ENCODE results near the gene ITSN1. TPM values are rescaled to one million over a fixed set of nuclear protein-coding genes. Genes with fewer than 3 reads are reported as not detected.

Gene ITSN1
- total RNA-seq, 1 experiment from 2014 or later = 18.3 TPM

DNA sequence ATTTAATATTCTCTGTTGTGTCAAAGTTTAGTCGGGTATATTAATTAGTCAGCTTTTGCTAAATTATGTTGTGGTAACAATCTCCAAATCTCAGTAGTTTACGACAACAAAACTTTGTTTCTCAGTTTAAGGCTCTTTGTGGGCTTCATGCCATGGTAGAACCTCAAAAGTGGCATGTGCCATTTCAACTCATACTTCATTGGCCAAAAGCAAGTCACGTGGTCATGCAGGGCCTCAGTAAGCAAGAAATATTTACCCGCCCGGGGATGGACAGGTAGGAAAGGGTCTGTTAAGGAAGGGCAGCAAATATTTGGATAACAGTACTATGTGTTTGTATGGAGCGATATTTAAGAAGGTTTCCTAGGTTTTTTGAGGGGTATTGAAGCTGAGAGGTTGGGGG is 38.6 kb downstream of the ITSN1 start:
- DNase-seq (ENCODE audit: low read depth) = no peak

GRCh38 chr21:33682992-33683627 is 40.8 kb downstream of the ITSN1 start:
- DNase-seq (ENCODE audit: low read depth) = peak; percentile 88

GRCh38 chr21:33684068-33684467 is 41.8 kb downstream of the ITSN1 start:
- no peak for DNase-seq (ENCODE audit: low read depth)

- DNase-seq (ENCODE audit: low read depth) = no peak
Observed at GRCh38 chr21:33684923-33685560, 42.7 kb downstream of the ITSN1 start.

- DNase-seq (ENCODE audit: low read depth) = peak; percentile 49
Observed at GRCh38 chr21:33685613-33686197, 43.4 kb downstream of the ITSN1 start.

DNA sequence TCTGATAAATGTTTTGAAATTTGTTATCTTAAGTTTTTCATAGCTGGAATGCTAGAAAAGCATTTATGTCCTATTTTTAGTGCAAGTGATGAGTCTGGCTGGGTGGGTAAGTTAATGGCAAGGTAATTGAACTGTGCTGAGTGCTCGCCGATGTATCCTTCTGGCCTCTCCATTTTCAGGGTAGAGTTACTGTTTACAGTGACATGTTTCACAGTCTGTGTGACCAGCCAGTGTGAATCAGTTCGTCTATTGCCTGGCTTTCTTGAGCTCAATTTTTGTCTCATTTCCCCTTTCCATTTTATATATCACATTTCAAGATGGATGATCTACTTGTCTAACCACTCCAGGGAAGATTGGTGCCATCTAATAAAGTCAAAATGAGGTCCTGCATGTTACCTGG is 44.1 kb downstream of the ITSN1 start:
- DNase-seq (ENCODE audit: low read depth) = no peak

- DNase-seq (ENCODE audit: low read depth) = no peak
Observed at GRCh38 chr21:33687634-33688033, 45.3 kb downstream of the ITSN1 start.

GRCh38 chr21:33688353-33688752 is 46.1 kb downstream of the ITSN1 start:
- DNase-seq (ENCODE audit: low read depth) = no peak

- DNase-seq (ENCODE audit: low read depth) = no peak
Observed at GRCh38 chr21:33690874-33691273, 48.6 kb downstream of the ITSN1 start.

DNA sequence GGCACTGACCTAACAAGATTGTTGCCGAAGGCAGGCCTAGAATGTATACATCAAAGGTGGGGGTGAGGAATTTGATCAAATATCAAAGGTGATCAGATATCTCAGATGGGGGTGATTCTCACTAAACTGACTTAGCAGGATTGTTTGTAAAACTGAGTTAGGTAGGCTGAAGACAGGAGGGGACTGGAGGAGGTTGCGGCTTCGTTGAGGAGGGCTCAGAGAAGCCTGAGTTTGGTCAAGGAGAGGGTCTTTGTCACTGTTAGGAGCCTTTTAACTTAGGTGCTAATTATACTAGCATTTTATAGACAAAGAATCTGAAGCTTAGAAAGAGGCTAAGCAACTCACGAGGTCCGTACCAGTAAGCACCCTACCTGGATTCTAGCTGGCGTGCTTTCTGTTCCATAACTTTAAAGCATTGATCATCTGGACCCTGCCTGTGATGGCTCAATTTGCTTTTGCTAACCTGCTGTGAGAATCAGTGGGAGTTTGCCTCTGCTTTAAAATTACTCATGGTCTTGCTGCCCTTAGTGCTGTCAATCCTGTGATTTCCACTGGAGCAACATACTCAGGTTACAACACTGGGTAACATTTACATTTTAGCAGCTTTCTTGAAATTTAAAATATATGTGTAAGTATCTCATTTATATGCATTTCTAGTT is 49.8 kb downstream of the ITSN1 start:
- no peak for DNase-seq (ENCODE audit: low read depth)

DNA sequence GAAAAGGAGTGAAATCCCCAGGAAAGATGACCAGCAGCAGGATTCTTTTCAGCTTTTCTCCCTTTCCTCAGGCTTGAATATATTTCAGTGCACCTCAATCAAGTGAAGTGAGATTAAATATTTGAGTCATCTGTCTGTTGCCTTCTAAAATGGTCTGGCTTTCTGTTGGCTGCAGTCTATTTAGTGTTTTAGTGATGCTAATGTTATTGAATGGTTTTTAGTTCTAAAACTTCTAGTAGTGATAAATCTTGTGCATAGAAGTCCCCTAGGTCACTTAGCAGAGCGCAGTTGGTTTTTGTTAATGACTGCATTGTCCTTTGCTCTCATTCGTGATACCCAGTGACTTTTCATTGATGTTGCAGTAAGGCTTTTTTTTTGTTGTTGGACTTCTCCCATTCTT is 53.5 kb downstream of the ITSN1 start:
- DNase-seq (ENCODE audit: low read depth) = no peak

DNA sequence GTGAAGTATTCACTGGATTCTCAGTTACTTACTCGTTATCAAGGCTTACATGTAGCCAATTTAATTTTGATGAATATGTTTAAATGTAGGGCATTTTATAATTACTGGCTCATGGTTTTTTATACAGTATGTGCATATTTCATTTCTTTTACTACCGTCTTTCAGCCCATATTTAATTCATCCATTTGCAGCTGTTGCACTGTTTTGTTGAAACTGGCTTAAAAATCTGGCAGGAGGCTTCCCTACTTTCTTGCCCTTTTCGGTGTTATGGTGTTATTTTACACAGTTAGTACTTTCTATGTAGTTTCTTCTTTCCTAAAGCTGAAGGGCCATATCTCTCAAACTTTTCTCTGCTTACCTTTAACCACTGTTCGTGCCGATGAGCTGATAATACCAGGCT is 54.2 kb downstream of the ITSN1 start:
- DNase-seq (ENCODE audit: low read depth) = no peak

GRCh38 chr21:33698087-33698860 is 56.0 kb downstream of the ITSN1 start:
- no peak for DNase-seq (ENCODE audit: low read depth)

DNA sequence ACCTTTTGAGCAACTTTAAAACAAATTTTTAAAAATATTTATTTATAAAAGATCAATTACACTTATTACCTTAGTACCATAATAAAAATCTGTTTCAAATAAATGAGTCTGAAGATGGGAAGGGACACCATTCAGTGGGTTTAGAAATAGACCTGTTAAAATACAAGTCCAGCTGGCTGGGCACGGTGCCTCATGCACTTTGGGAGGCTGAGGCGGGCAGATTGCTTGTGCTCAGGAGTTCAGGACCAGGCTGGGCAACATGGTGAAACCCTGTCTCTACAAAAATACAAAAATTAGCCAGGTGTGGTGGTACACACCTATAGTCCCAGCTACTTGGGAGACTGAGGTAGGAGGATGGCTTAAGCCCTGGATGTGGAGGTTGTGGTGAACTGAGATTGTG is 57.0 kb downstream of the ITSN1 start:
- no peak for DNase-seq (ENCODE audit: low read depth)

DNA sequence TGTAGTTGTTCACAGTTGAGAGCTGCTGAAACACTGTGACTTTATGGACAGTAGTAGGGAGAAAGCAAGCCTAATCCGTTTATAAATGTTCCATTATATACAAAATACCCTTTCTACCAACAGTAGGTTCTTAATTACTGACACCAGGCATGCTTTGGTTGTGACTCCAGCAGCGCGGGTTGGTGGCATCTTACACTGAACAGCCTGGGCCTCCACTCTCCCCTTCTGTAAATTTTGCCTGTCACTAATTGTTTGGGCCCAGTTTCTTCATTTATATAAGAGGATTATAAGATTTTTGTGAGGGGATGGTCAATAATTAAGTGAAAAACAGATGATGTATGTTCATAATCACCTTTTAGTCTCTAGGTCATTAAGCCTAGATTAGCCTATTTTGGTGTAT is 58.2 kb downstream of the ITSN1 start:
- DNase-seq (ENCODE audit: low read depth) = no peak

DNA sequence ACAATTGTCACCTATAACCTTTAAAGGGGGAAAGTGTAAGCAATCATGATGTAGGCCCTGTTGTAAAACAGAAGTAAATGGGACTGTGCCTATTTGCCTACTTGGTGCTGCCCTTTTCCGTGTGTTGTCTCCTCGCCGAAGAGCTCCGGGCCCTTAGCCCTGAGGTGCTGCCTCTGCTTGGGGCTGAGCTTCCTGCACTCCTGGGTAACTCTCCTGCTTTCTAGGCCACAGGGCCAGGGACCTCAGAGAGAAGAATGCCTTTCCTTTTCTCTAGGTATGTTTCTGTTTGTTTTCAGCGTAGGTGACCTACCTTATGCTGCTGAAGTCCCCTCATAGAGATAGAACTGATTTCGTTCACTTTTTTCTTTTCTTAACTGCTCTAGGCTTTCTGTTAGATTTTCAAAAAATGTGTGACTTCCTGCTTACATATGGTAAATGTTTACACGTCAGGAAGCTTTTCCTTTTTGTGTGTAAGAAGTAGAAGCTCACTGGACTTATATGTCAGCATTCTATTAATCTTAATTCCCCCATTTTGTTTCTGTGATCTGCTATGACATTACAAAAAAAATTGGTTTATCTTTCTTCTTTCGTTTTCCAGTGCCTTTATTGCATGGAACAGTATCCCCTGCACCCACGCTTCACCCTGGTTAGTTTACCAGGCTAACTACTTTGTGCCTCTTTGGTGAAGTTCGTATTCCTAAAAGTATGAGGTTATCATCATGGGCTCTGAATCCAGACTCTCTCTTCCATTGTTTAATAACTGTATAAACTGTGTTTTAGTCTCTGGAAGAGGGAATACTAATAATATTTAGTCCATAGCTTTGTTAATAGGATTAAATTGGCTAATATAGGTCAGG is 61.7 kb downstream of the ITSN1 start:
- no peak for DNase-seq (ENCODE audit: low read depth)

GRCh38 chr21:33707846-33708245 is 65.5 kb downstream of the ITSN1 start:
- no peak for DNase-seq (ENCODE audit: low read depth)

GRCh38 chr21:33708874-33709273 is 66.6 kb downstream of the ITSN1 start:
- no peak for DNase-seq (ENCODE audit: low read depth)

DNA sequence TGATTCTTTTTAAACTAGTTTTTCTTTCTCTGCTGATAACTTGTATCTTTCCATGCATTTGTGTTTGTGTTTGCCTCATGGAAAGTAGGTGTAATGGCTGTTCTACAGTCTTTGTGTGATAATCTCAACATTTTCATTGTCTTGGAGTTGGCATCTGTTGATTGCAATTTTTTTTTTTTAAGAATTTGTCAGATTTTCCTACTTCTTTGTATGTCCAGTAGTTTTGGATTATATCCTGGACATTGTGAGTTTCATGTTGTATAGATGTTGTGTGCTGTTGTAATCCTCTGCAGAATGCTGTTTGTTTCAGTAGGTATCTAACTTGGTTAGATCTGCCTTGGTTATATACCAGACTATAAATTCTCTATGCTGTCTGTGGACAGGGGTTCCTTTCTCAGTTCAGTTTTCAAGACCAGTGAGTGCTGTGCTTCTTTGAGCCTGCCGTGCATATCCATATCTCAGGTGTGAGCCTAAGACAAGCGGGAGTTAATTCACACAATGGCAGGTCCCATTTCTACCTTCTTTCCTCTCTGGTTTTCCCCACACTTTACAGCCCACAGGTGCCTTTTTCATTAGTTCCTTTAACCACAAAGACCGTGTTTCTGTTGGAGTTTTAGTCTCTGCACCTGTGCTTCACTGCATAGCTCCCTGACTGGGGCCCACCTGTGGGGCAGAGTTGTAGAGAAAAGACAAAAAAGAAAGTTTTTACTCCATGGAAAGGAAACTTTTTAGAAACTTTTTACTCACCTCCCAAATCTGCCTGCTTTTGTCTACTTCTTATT is 69.9 kb downstream of the ITSN1 start:
- DNase-seq (ENCODE audit: low read depth) = no peak

- DNase-seq (ENCODE audit: low read depth) = no peak
Observed at GRCh38 chr21:33721081-33721480, 78.8 kb downstream of the ITSN1 start.
